Activated CD4-positive, alpha-beta T cell treated with anti-CD3 and anti-CD28 coated beads, Interleukin-10, Interleukin-2, amounts not matched to agents 100 ng/mL and 50 ng/mL, durations not matched to agents 16 hours and 8 hours (primary cell): Measurements from ENCODE around the gene IL1F10.

Experiments
- DNase-seq: peaks from one replicate; pipeline ENCODE4 v3.0.0-alpha.2; 2020

Gene IL1F10

GRCh38 chr2:113114224-113114945 is 46.6 kb downstream of the IL1F10 start:
- no peak for DNase-seq

- no peak for DNase-seq
These were observed 47.2 kb downstream of the IL1F10 start for GRCh38 chr2:113114996-113115395.

DNA sequence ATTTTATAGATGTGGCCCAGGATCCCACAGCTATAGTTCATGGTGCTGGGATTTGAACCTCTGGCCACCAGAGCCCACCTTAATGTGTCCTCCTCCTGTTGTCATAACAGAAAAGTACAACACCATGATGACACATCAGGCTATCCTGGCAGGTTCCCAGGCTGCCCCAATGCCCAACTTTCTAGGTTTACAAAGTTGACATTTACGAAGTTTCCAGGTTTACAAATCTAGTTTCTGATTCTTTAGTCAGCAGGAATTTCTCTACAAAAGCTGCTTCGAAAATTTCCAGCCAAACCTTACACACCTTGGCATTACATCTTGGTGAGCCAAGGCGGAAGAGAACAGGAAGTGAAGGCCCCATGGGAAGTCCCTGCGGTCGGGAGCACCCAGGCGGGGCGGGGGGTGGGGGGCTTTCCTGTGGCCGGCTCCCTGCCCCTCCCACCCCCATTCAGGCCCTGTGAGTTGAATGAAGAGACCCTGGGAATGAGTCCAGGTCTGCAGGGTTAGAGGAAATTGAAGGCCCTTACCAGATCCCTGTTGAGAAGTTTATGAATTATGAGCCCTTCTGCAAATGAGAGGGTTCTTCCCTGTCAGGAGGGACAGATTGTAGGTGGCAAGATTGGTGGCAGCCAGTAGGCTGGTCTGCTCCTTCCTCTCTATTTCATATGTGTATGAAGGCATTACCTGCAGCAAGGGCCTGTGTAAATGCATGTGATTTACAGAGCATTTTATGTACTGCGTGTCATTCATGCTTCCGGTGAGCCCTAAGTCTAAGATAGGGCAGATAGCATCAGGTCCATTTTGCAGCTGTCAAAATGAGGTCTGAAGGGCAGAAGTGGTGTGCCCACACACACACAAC is 48.6 kb downstream of the IL1F10 start:
- DNase-seq = peak; percentile 31

DNA sequence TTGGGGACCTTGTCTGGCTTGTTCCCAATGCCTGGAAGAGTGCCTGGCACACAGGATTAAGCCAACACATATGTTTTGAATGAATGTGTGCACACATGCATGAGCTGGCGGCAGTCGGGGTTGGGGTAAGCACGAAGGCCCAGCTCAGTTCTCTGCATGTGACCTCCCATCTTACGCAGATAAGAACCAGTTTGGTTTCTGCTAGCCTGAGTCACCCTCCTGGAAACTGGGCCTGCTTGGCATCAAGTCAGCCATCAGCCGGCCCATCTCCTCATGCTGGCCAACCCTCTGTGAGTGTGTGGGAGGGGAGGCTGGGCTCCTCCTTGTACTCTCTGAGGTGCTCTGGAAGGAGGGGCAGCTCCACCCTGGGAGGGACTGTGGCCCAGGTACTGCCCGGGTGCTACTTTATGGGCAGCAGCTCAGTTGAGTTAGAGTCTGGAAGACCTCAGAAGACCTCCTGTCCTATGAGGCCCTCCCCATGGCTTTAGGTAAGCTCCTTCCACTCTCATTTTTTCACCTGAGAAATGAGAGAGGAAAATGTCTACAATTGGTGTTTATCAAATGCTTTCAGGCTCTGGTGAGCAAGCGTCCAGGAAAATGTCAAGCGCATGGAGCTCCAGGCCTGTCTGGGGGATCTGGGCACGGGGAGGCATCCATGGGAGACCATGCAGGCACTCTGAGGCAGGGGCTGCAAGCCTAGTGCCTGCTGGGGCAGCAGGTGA is 49.9 kb downstream of the IL1F10 start:
- peak; percentile 68 for DNase-seq

- DNase-seq = no peak
These were observed 50.5 kb downstream of the IL1F10 start for GRCh38 chr2:113118263-113118657.

DNA sequence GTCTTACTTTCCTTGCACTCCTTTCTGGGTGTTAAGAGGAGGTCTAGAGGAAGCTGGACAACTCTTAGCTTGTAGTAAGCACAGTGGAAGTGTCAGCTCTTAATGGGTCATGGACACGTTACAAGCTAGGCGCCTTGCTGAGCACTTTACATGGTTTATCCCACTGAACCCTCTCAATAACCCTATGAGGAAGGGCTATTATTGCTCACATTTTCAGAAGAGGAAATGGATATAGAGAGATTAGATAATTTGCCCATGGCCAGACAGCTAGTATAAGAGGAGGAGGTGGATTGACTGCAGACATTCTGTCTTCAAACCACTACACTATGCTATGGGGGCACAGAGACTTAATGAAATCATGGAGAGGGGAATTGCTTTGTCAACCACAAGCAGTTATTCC is 51.3 kb downstream of the IL1F10 start:
- DNase-seq = no peak

DNA sequence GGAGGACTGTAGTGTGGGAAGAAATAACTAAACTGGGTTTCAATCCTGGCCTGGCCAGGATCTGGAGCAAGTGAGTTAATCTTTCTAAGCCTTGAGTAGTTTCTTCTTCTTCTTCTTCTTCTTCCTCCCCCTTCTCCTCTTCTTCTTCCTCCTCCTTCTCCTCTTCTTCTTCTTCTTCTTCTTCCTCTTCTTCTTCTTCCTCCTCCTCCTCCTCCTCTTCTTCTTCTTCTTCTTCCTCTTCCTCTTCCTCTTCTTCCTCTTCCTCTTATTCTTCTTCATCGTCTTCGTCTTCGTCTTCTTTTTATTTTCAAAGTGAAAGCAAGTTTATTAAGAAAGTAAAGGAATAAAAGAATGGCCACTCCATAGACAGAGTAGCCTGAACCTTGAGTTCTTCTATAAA is 53.1 kb downstream of the IL1F10 start:
- DNase-seq = no peak

DNA sequence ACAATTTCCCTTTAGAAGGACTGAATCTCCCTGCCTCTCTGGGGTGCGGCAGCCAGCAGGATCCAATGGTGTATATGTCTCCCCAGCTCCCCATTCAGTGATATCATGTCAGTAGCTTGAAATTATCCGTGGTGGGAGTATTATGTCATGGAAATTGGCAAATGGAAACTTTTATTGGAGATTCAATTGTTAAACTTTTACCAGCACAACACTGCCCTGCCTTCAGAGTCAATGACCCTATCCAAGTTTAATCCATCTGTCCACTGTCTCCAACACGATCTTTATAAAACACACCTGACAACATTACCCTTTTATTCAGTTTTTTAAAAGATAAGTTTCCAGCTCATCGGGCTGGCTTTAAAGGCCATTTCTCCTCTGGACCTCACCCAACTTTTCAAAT is 54.6 kb downstream of the IL1F10 start:
- no peak for DNase-seq

DNA sequence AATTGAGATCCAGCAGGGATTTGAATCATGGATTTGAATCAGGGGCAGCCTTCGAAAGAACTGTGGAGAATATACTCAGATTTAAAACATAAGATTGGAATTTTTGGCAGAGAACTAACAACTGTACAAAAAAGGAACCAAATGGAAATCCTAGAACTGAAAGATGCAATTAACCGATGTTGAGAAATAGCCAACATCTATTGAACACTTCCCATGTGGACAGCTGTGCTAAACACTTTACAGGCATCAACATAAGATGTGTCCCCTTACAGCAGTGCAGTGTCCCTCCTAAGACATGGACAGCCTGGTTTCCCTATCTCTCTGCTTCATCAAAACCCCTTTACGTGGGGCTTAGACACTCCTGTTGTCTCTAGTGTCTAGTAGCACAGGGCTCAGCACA is 56.0 kb downstream of the IL1F10 start:
- no peak for DNase-seq

GRCh38 chr2:113124181-113124961 is 56.6 kb downstream of the IL1F10 start:
- peak; percentile 64 for DNase-seq
